HG02852 (cell line): ENCODE data around the gene CCDC12.
"Not testable (repeated sequence)": the region's sequence is repeated elsewhere in the genome, so short reads cannot be mapped to it uniquely, and the experiment has no call there.

Experiments
- ATAC-seq: cut with Tn5 transposase; IDR thresholded peaks from one replicate; pipeline ENCODE4 v1.9.1; 2021; ENCODE audit warnings: mild to moderate bottlenecking, moderate library complexity; ENCODE audit not compliant: unreplicated experiment

Gene CCDC12

GRCh38 chr3:46984591-46985459, 8.3 kb upstream of the CCDC12 start:
- no peak for ATAC-seq

- no peak for ATAC-seq
Observed at GRCh38 chr3:46982546-46982945, 6.0 kb upstream of the CCDC12 start.

- ATAC-seq, result no peak
Observed at GRCh38 chr3:46981932-46982471, 5.5 kb upstream of the CCDC12 start.

GRCh38 chr3:46979958-46980497, 3.5 kb upstream of the CCDC12 start:
- ATAC-seq, result no peak

- ATAC-seq, result peak; percentile 71
Observed at GRCh38 chr3:46978985-46979944, 2.7 kb upstream of the CCDC12 start, which contains the start of gene NBEAL2. Gene NBEAL2, plus strand, starts transcription at chr3:46979666. Its CDS starts 196 bp downstream, at chr3:46979862.

GRCh38 chr3:46978381-46978780, 1.8 kb upstream of the CCDC12 start:
- no peak for ATAC-seq

DNA sequence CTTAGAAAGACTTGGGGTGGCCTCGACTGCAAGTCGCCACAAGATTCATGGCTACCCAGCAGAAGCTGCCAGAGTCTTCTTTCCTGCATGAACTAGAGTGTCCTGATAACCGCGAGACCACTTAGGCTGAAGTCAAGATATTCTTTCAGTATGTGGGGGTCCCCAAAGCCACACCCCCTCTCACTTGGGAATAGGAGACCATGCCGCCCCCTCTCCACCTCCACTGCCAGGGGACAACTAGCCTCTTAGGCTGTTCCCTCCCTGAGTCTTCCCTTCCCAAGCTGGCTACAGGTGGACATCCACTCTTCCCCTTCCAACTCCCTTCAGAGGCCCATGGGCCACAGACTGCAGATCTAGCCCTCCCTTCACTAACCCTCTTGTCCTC, 1.3 kb upstream of the CCDC12 start:
- ATAC-seq, result no peak

DNA sequence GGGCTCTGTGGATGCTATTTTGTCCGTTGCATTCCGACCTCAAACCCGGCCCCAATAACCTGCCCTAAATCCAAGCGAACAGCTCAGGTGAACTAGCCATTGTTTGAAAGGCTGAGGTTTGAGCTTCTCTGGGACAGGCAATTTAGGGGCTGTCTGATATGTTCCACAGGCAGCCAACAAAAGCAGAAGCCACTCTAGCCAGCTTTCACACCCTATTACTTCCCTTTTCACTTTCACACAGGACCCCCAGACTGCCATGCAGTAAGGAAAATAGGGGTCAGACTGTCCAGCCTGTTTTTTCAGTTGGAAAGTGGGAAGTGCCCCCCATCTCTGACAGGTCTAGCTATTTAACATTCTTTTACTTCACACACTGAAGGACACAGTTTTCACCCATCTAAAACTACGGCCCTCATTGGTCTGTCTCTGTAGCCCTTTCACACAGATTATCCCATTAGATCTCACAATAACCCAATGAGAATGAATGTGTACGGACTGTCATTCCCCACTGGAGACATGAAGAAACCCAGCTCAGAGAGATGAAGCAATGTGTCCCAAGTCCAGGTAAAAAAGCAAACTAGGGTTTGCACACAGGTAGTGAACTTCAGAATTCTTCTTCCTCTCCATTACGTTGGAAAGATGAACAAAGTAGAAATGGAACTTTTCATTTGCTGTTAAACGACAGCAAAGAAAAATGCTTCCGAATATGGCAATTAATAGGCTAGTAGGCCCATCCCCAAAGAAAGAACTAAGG, 1.9 kb downstream of the CCDC12 start:
- no peak for ATAC-seq

DNA sequence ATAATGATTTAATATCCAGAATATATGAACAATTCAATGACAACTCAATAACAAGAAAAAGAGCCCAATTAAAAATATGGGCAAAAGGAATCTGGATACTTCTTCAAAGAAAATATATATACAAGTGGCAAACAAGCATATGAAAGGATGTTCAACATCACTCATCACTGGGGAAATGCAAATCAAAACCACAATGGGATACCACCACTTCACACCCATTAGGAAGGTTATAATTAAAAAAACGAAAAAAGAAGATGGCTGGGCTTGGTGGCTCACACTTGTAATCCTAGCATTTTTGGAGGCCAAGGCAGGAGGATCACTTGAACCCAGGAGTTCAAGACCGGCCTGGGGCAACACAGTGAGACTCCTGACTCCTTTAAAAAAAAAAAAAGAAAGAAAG, 4.1 kb downstream of the CCDC12 start:
- ATAC-seq, result no peak

DNA sequence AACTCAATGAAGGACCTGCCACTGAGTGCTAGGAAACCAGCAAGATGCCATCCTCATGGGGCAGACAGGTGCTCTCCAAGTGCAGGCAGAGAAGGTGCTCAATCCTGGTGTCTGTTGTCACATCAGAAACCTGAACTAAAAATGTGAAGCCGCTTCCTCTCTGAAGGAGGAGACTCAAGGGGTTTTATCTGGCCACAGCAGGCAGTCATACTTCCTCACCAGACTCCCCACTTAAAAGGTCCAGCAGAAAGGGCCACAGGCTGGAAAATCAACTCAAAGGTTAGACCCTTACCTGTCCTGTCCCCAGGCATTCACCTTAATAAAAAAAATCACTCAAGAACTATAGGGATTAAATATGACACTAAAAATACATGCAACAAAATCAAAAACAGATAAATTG, 4.8 kb downstream of the CCDC12 start:
- ATAC-seq, result no peak

- no peak for ATAC-seq
Observed at GRCh38 chr3:46971151-46971550, 5.4 kb downstream of the CCDC12 start.

- no peak for ATAC-seq
Observed at GRCh38 chr3:46970391-46971091, 6.0 kb downstream of the CCDC12 start.

DNA sequence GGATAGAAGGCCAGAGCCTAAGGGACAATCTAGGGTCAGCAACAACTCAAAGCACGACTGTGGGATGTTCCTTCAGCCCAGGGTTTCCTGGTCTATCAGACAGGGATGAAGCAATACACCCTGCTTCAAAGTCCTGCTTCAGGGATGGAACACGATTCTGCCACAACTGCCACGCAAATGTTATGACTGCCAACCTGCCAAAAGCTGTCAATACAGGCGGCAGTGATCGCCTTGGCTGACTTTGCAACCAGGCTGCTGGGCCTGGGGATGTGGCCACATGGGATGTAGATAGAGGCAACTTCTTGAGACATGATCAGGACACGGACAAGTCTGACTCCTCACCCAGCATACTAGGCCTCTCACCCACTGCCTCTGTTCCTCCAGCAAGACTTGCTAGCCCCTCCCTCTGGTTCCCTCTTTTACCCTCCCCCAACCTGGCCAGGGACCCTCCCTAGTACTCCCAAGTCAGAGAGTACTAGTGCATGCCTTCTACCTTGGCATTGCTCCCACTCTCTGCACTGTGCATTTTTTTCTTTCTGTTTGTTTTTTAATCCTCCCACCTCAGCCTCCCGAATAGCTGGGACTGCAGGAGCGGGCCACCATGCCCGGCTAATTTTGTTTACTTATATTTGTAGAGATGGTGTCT, 7.6 kb downstream of the CCDC12 start:
- ATAC-seq, result no peak

DNA sequence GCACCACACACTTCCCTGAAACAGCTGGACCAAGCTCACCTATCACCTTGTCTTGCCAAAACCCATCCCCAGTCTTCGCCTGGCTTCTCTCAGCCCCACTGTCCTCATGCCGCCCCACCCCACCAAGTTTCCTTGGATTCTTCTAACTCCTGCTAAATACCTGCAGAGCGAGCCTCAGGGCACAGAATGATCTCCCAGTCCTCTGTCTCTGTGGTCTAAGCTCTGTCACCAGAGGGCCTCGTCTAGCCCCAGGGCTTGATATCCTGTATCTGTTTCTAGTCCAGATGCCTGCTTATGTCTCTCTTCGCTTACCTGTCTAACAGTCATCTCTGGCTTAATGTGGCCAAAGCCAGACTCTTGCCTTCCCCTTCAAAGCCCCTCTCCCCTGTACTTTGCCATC, 9.7 kb downstream of the CCDC12 start:
- ATAC-seq, result no peak

- no peak for ATAC-seq
Observed at GRCh38 chr3:46965151-46965550, 11.4 kb downstream of the CCDC12 start.

DNA sequence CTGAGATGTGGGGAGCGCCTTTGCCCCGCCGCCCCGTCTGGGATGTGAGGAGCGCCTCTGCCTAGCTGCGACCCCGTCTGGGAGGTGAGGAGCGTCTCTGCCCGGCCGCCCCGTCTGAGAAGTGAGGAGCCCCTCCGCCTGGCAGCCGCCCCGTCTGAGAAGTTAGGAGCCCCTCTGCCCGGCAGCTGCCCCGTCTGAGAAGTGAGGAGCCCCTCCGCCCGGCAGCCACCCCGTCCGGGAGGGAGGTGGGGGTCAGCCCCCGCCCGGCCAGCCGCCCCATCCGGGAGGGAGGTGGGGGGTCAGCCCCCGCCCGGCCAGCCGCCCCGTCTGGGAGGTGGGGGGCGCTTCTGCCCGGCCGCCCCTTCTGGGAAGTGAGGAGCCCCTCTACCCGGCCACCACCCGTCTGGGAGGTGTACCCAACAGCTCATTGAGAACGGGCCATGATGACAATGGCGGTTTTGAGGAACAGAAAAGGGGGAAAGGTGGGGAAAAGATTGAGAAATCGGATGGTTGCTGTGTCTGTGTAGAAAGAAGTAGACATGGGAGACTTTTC, 12.4 kb downstream of the CCDC12 start:
- ATAC-seq, result not testable (repeated sequence)

GRCh38 chr3:46962990-46963389, 13.6 kb downstream of the CCDC12 start:
- no peak for ATAC-seq

- ATAC-seq, result no peak
Observed at GRCh38 chr3:46962427-46962826, 14.1 kb downstream of the CCDC12 start.

- ATAC-seq, result no peak
Observed at GRCh38 chr3:46960835-46961234, 15.7 kb downstream of the CCDC12 start.
